ENCODE data around the gene DSG1.

Gene DSG1

DNA sequence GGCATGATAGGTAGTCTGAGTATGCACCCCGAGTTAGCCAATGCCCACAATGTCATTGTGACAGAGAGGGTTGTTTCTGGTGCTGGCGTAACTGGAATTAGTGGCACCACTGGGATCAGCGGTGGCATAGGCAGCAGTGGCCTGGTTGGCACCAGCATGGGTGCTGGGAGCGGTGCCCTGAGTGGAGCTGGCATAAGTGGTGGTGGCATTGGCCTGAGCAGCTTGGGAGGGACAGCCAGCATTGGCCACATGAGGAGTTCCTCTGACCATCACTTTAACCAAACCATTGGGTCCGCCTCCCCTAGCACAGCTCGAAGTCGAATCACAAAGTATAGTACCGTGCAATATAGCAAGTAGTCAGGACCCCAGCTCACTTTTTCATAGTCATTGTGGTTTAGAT lies 37.0 kb downstream of the DSG1 start:
- no peak for DNase-seq

DNA sequence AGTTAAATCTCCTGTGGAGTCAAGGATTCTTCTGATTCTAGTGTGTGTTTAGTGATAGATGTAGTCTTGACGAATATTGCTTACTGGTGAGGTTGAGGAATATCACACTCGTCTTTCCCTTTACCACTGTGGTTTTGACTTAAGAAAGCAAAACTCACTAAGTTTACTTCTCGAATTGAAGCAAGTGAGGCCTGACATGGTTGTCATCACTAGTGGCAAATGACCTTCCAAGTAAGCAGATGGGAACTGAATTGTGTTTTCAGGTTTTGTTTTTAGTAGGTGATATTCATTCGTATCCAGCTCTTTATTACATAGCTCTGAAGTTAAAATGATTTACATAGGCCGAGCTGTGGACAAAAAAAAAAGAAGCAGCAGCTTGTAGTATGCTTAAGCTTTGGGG lies 38.1 kb downstream of the DSG1 start:
- DNase-seq = no peak

DNA sequence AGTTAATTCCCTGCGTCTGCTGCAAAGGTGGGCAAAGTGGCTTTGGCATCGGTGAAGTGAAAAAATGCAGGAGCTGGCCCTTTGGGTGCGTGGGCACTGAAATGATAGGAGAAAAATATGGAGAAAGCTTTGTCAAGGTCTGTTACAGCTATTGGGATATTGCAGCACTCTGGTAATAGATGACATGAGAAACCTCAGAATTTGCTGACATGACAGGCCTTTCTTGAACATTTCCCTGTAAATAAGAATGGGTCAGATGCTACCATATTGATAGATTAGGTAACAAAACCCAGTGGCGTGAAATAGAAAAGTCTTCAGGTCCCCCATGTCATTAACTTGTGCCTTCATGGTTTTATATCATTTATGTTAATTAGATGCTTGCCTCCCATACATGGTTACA lies 46.2 kb downstream of the DSG1 start:
- no peak for DNase-seq

DNA sequence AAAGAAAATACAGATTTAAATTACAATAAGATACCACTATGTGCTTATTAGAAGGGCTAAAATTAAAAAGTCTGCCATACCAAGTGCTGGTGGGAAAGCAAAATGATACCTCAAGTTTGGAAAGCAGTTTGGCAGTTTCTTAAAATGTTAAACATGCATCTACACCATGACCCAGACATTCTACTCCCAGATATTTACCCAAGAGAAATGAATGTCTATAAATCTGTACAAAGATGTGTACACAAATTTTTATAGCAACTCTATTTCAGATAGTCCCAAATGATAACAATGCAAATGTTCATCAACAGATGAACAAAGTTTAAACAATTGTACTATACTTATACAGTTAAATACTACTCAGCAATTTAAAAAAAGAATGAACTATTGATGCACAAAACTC lies 51.5 kb downstream of the DSG1 start:
- no peak for DNase-seq

DNA sequence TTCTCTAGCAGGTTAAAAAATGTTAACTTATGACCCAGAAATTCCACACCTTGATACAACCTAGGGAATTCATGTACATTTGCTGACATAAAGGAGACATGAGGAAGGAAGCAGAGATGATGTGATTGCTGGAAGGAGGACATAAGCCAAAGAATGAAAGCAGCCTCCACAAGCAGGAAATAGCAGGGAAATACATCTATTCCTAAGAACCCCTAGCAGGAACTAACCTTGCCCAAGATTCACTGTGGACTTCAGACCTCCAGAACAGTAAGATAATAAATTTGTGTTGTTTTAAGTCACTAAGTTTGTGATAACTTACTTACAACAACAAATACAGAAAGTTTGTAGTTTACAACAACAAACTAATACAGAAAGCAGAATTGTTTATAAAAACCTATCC lies 54.0 kb downstream of the DSG1 start:
- no peak for DNase-seq

DNA sequence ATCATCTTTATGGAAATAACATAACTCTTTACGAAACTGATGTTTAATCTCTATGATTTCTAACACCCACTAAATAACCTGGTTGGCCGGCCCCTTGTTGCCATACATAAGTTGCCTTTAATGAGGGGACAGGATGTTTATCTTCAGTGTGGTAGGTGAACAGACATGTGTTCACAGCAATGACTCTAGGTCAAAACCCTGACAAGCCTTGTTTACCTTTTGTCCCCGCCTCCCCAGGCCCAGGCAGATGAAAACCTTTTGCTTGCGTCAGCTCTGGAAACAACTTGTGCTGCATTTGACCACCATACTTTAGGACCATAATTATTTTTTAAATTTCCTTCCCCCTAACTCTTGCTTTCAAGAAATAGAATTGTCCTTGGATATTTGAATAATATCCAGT lies 55.7 kb downstream of the DSG1 start:
- DNase-seq = no peak

DNA sequence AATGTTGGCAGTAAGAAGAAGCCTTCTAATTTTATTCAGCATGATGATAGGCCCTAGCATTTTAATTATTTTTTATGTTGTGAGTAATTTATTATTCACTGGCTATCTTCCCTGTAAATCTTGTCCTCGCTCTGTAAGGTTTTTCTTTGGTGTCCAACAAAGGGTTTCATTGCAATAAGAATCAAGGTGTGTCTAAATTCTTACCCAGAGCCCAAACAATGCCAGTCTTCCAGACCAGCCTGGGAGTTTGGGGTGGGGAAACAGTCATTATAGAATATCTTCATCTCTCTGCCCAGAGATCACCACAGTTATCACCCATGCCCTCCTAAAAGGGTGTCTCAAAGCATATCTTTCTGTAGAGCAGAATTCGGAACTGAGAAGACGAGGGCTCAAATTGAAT lies 58.5 kb downstream of the DSG1 start, which contains the start of gene DSG4:
Gene DSG4 (plus strand): TSS at position 301 of the 400 bp plus-strand sequence. CDS start 135 bp downstream, outside the sequence.
- DNase-seq = no peak

DNA sequence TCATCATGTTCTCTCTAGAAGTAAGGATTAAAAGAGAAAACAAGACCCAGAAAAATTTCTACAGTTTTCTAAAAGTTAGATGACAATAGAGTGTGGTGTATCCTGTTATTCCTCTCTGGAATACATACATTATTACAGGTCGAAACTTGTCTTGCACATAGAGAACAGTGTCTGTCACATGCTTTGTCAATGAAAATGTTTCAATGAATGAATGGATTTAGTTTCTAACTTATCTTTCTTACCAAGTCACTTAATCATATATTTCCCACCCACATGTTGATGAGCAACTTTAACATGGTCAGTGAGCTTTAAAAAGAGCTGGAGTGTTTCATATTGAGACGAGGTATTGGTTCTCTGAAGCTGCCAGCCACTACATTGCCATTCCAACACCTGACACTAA lies 63.0 kb downstream of the DSG1 start:
- no peak for DNase-seq

DNA sequence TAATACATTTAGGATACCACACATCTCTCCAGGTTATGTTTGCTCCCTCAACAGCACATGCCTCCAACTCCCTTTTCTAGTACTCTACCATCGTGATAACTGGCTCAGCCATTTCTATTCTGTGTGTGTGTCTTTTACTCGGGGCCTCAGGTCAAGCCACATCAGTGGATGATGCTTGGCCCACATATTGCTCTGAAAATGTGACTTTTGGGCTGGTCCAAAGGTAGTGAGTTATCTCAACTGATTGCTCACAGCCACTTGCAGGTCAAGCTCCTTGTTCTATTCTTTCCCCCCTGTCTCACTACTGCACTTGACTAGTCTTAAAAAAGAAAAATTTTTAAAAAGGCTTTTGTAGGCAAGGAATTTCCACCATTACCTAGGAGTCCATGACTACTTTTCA lies 64.1 kb downstream of the DSG1 start:
- DNase-seq = no peak

DNA sequence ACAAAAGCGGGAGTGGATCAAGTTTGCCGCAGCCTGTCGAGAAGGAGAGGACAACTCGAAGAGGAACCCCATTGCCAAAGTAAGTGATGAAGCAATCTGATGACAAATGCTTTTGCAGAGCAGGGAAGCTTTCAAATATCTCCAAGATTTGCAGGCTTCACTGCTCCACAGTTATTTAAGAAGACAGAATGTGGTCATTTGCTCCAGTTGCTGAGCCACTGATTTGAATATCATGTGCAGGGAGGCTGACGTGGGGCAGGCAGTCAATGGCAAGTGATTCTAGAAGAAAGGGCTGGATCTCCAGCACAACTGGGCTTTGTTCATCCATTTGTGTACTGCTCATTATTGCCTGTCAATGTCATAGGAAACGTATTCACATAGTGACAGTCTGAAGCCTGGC lies 68.8 kb downstream of the DSG1 start:
- DNase-seq = no peak

DNA sequence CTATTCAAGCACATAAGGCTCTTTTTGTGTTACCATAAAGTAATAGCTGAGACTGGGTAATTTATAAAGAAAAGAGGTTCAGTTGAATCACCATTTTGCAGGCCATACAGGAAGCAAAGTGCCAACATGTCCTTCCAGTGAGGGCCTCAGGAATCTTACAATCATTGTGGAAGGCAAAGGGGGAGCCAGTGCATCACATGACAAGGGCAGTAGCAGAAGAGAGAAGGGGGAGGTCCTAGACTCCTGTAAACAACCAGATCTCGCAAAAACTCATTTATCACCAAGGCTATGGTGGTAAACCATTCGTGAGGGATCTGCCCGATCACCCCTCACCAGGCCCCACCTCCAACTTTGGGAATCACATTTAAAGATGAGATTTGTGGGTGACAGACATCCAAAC lies 75.3 kb downstream of the DSG1 start:
- no peak for DNase-seq

DNA sequence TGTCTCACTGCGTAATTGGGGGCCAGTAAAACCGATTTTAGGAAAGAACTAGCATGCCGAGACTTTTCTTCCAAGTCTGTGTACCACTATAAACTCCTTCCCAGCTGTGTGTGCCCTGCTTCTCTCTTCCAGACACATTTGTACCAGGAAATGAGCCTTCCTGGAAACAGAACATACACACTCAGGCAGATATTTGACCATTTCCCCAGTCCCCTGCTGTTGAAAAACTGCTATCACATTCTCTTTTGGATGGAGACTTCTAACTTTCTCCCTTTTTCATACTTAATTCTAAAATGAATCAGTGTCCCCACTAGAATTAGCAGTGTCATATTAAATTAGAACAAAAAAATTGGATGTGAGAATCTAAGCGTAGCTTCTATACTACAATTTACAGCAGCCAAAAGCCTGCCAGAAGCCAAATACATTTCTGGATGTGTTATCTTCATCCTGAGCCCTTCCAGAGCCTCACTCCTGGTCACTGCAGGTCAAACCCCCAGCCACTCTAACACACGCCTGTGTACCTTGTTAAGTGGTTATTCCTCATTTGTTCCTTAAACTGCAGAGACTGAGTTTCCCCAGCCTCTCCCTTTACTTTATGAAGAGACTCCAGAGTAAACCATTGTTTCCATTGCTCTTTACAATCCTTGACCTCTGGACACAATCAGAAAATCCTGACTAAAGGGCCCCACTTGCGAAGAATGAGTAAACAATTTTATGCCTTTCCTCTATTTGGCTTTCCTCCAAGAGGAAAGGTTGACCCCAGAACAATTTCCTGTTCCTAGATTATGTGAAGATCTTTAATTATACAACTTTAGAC lies 79.0 kb downstream of the DSG1 start:
- no peak for DNase-seq

DNA sequence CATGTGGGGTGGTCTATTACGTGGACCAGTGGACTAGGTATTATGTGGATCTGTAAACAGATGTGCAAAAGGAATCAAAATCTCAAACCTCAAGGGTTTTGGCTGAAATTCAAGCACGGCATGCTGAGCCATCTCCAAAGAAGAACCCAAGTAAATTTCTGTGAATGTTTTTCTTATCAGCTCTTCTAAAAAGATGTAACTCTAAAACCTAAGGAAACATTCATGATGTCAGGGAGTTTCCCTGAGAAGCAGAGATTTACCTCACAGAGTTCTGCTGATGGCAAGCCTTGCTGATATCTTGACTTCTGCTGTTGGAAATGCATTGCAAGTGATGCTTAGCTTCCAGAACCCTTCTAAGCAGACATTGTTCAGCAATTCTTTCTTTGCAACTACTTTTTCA lies 80.2 kb downstream of the DSG1 start:
- DNase-seq = no peak

DNA sequence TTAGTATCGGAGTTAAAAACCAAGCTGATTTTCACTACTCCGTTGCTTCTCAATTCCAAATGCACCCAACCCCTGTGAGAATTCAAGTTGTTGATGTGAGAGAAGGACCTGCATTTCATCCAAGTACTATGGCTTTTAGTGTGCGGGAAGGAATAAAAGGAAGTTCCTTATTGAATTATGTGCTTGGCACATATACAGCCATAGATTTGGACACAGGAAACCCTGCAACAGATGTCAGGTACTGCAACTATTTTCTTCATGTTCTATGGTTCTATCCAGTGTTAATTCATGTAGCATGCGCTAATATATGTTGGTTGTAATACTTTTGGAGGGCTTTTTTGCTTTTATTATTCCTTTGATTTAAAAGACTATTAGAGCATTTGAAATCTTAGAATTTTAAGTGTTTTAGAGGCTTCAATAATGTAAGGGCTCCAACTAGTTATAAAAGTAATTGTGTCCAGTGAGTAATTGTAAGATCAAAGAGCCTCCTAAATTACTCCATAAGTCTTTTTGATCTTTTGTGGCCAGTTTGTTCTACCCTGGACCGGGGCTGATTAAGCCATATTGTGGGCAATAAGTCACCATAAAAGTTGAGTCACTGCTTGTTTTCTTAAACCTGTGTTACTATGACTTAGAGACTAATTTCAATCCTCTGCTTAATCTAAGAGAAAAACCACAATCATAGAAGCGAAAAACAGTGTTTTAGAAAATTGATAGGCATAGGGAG lies 81.5 kb downstream of the DSG1 start:
- no peak for DNase-seq

DNA sequence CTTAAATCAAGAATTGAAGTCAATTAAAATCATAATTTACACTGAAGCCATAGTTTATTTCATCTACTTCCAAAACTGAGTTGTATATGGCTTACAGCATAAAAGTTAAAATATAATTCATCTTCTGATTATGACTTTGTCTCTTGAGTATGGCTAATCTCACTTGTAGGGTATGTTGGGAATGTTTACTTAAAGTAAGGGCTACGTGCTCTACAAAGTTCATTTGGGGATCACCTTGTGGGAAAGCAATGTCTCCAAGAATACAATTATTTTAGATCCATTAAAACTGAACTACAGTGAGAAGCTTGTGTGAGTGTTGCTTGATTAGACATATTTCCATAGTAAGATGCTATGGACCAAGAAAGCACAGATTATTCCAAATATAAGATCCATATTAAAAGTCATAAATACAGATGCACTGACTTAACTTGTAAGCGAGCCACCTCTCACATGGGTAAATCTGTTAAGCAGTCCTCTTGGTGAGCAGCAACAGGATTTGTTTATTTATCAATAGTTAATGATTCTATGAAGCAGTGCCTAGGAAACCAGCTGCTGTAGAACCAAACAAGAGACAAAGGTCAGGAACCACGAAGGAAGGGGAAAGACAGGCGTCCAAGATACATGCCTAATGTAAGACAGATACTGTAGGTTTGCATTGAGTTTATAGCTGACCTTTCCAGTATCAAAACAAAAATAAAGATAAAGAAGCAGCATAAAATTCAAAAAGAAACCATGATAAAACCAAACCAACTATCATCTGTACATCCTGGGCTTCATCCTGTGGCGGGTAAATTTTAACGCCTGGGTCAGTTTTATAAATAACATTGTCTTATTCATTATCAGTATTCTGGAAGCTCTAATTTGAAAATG lies 83.4 kb downstream of the DSG1 start:
- no peak for DNase-seq

DNA sequence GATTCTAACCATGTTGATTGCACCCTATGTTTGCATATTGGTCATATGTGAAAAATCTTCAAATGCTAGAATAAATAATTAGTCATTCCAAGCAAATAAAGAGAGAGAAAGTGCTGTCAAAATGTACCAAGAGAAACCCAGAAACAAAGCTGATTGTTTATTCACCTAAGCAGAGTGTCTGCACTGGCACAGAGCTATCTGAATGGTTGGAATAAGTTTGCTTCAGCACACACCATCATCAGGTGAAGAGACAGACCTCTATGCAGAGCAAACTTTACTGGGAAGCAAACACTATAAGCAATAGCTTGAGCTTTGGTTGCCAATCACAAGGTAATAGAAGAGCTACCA lies 84.0 kb downstream of the DSG1 start:
- no peak for DNase-seq

DNA sequence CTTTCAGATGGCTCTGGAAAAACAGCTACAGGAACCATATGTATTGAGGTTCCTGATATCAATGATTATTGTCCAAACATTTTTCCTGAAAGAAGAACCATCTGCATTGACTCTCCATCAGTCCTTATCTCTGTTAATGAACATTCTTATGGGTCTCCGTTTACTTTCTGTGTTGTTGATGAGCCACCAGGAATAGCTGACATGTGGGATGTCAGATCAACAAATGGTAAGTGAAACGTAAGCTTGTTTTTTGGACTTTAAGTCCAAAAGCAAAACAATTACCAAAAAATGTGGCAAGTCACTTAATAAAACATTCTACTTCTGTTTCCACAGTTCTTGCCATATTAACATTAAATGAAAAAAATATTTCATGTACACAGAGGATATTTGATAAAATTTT lies 85.4 kb downstream of the DSG1 start:
- no peak for DNase-seq
